ENCODE data around the gene SUPT4H1.

The SUPT4H1 gene

DNA sequence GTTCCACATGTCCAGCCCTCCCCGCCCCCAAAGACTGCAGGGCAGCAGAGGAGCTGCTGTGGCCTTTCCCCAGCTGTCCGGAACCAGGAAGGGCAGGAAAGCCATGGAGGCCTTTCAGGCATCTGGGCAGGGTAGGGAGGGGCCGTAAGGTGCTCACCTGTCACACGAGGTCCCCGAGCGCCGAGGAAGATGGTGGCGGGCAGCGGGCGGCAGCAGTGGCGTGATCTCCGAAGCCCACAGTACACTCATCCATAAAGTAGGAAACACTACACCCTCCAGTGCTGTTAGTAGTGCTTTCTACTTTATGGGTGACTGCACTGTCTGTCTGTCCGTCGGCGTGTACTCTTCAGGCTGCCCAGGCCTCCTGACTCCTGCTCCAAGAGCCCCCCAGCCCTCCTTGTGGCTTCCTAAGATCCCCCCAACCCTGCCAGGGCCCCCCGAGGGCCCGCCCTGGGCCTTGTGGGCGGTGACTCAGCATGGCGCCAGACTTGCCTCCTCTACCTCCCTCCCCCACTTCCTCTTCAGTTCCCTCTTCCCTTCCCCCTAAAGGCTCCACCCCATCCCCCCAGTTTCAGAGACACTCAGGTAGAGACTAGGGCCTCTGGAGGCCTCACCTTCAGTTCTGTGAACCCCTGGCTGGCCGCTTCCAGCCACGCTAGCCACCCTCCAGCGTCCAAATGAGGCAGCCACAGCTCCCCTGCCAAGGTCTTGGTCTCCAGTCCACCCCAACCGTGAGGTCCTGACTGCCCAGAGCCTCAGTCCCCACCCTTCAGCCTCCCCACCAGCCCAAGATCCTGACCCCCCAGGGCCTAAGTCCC, 20.8 kb downstream of the SUPT4H1 start:
- peak in 1 of 56 donors; percentile 23 for DNase-seq

DNA sequence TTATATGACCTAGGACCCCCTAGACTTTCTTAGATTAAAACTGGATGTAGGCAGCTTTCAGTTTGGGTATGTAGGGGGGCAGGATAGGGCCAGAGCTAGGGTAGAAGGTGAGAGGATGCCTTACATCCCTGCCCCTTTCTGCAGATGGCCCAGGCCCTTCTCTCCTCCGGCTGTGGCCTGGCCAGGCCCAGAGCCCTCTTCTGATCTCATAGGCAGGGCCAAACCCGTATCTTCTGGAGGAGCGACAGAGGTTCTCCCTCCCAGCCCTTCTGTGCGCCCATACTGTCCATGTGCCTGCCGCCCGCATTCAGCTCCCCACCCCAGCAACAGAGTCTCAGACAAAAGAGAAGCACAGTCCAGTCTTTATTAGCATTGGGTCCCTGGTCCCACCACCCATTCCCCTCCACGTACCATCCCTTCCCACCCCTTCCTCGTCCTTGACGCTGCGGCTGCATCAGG, 21.4 kb downstream of the SUPT4H1 start:
- no peak for DNase-seq

DNA sequence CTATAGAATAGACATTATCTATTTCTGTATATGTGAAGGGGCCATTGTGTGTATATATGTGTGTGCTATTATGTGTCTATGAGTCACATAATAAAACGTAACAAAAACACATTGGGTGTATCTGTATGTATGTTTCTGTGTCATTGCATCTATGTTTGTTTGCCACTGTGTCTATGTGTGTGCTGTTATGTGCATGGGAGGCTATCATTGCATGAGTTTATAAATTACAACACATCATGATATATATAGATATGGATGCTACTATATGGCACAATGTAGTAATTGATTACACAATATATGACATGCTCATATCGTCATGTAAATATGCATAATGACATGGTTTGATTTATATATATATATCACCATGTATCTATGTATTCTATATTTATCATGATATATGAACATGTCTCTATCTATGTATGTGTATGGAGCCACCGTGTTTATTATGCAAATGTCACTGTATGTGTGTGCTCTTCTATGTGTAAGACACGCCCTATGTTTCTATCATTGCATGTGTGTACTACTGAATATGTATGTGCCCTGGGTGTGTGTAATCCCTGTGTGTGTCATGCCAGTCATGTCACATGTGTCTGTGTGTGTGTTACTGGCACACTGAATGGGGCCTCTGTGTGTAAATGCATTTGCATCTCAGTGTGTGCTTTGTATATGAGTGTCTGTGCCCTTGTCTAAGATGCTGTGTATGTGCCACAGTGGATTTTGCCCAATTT, 22.0 kb downstream of the SUPT4H1 start:
- no peak for DNase-seq

DNA sequence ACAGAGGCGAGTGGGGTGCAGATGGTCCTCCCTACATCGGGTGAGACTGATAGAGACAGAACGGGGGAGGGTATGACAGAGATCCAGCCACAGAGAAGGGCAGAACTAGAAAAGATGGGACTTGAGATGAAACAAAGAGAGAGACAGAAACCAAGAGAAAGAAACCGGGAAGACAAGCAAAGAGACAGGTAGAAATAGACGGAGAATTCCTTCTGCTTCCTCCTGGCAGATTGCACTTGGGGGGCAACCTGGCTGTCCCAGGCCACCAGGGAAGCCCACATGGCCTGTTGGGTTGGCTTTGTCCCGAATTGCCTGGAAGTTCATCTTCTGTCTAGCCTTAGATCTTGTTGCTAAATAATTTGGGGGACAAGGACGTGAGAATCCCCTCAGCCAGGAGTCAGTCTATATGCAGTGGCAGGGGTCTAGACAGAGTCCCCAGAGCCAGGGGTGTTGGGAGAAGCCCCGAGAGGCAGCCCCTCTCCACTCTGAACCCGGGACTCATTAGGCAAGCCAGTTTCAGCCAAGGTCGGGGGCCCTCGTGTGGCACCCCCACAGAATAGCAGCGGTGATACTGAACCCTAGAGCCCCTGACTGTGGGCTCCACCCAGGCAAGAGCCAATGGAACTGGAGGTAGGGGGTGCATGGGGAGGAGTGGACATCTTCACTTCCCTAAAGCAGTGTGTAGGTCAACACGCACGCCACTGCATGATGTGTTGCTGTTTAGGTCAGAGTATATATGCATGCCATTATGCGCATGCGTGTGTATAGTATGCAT, 22.8 kb downstream of the SUPT4H1 start:
- peak in 25 of 56 donors; percentile 10 to 64 (median 31) for DNase-seq

DNA sequence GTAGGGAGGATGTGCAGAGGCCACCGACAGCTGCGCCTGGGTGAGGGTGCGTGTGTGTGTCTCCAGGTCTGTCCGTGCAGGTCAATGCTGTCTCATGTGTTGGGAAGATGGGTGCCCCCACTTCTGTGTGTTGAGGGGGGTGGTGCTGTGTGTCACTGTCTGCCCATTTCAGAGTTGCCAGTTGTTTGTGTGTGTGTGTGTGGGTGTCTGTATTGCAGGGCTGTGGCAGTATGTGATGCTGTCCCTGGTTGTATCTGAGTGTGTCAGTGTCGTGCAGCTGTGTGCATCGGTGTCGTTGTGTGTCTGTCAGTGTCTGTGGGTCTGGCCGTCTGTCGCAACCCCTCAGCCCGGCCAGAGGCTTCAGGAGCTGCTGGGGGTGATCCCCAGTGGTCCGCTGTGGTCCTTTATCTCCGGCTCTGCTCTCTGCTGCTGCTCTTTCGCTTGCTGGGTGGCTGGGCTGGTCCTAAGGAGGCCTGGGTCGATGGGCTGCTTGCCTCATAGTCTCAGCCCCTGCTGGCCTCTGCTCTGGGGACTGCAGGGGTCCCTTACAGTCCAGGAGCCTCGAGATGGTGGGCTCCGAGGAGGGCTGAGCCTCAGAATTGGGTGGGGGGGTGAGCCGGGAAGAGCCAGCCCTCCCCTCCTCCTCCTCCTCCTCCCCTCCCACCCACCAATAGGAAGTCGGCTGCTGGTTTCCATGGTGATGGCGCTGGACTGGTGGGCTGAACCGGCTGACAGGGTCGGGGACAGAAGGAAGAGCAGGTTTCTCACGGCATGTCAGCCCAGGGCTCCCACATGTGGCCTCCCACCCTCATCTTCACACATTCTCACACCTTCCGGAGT, 23.6 kb downstream of the SUPT4H1 start, which contains the start of gene TSPOAP1:
TSS of gene TSPOAP1 (minus strand) at position 601 of the 840 bp plus-strand sequence. CDS start 875 bp downstream, outside the sequence.
- peak in 43 of 56 donors; percentile 12 to 81 (median 57) for DNase-seq

DNA sequence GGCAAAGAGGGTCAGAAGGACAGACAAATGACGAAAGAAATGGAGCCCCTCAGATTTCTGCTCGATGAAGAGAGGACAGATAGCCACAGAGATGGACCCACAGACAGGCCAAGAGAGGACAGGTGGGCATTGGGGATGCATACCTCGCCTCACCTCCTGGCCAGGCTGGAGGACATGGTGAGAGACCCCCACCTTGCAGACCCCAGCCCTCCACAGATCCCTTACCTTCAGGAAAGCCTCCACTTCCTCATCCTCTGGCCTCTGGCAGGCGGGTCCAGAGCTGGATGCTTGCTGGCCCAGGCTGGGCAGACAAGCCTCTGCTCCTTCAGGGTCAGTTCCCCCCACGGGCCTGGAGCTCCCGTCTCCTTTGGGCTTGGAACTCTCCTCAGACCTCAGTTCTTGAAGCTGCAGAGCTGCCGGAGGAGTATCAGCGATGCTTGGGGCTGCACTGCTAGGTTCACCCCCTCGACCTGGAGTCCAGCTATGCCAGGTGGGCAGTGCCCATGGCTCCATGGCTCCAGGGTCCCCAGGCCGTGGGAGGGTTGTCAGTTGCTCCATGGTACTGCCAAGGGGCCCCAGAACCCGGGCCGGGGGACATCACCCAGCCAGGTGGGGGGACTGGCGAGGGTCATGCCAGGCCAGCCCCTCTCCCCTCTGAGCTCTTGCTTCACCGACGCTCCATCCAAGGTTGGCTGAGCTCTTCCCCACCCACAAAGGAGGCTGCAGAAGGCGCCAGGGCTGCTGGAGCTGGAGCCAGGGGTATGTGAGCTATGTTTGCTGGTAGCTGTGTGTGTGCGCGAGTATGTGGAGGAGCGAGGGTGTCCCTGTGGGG, 24.4 kb downstream of the SUPT4H1 start:
- DNase-seq: peak in 1 of 56 donors; percentile 52

DNA sequence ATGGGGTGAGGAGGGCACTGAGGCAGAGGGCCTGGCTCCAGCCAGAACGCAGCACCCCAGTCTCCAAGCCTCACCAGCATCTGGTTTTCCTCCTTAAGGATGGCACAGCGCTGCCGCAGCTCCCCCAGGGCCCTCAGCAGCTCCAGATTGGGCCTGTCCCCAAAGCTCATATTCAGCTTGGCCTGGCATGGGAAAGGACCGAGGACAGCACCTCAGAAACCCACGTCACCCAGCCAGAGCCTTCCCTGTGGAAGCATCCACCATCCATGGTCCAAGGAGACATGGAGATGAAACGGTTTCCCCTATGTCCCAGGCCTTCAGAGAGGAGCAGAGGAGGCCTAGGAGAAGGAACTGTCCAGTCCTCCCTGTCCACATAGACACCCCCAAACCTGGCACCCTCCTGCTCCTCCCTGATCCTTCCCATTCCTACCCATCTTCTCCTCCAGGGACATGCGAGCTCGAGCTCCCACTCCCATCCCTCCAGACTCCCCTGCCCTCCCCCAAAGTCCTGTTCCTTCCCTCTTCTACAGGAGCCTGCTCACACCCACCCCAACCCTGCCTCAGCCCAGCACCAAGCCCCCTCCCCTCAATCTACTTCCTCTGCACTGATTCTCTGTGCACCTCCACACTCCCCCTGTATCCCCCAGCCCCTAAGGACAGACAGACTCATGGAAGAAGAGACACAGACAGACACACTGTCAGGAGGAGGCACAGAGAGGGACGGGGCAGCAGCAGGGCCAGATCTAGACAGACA, 25.2 kb downstream of the SUPT4H1 start:
- no peak for DNase-seq

DNA sequence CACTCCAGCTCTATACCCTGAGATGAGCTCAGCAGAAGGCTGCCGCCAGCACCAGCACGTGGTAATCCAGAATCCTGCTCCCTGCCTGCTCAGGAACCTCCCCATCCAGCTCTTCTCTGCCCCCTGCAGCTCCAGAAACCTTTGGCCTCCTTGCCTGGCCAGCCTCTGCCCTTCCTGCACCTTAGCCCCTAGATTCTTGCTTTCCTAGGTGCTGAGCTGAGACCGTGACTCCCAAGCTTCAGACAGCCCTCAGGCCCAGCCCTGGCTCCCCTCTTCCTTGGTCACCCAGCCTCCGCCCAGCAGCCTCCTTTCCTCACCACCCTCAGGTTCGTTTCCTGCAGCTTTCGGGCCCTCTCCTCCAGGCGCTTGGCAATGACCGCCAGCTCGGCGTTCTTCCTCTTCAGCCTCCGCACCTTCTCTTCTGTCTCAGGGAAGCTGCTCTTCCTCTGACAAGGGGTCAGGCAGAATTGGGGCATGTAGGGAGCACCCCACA, 26.0 kb downstream of the SUPT4H1 start:
- DNase-seq: peak in 22 of 56 donors; percentile 12 to 68 (median 38)

DNA sequence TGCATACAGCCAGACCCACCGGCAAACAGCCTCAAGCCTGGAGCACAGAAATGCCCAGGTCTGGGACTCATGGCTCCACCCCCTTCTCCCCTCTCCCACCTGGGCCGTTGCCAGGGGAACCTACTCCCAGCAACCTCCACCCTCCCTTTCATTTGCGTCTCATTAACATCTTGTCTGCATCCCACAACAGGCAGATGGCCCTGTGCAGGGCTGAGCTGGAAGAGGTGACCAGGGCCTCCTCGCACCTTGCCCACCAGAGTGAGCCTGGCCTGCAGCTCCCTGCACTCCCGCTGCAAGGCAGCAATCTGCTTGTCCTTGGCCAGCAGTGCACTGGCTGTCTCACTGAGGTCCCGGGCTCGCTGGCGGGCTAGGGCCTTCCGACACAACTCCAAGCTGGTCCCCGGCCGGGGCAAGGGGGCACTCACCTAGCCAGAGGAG, 26.7 kb downstream of the SUPT4H1 start:
- DNase-seq: peak in 27 of 56 donors; percentile 13 to 73 (median 42)

DNA sequence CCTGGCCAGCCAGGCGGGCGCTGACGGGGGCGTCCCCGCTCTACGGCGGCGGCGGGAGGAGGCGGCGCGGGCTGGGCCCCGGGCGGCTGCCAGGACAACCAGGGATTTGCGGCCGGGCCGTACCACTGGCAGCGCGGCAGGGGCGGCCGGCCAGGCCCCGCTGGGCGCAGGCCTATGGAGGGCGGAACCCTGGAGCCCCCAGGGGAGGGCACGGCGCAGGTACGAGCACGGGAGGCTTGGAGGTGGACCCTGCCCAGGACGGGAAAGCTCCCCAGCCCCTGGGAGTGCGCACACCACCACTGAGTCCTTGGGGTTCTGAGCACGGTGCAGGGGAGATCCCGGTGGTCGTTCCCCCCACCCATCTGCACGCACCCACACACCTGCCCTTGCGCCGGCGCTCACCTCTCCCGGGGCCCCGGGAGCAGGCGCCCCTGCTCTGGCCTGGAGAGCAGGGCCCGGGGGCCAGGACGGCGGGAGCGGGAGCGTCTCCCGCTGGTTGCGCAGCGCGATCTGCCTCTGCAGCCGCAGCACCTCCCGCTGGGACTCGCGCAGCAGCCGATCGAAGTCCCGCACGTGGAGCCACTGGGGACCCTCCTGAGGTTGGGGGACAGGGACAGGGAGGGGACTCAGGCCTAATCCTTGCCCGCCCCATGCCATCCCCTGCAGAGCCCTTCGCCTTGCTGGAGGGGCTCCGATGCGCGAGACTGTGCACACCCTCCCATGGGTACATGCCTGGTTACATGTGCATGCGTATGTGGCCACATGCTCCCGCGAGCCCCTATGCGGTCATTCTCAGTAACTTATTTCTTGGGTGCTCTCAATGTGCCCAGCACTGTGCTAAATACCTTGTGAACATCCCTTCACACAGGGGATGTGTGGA, 27.4 kb downstream of the SUPT4H1 start:
- DNase-seq: peak in 3 of 56 donors; percentile 7 to 47 (median 15)

DNA sequence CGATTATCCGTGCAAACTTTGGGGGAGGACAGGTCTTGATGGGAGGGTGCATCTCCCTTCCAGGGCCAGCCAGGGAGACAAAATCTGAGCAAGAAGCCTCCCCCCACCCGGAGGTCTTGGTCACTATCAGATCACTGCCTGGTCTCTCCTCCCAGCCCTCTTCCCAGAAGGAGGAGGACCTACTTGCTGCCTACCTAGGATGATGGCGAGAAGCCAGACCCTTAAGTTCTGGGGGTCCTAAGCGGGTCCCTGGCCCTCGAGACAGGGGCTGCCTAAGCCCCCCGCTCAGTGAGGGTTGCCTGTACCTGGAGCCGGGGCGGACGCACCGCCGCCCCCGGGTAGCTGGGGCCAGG, 28.0 kb downstream of the SUPT4H1 start:
- DNase-seq: no peak

DNA sequence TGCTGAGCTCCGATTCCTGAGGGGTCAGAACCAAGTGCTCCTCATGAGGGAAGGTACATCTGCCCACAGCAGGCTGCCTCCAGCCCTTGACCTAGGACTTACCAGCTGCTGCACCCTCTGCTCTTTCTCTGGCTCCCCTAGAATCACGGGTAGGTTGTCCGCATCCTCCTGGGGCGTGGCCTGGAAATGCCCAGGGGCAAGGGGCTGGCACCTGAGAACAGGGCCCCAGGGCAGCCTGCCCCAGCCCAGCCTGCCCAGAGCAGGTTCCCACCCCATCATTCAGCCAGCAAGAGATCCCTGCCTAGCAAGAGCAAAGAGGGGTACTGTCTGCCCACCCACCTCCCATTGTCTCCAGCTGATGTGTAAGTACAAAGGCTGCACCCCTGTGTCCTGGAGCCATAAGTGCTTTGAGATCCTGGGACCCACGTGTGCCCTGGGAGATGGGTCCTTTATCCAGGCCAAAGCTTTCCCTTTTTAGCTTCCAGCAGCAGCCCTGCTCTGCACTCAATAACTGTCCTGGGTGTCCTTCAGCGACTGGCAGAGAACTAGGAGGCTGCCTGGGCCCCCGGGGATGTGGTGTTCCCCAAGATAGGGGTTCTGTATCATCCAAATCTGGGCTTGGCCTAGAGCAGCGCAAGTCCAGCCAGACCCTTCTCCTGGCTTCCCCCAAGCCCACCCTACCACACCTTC, 28.5 kb downstream of the SUPT4H1 start:
- no peak for DNase-seq

DNA sequence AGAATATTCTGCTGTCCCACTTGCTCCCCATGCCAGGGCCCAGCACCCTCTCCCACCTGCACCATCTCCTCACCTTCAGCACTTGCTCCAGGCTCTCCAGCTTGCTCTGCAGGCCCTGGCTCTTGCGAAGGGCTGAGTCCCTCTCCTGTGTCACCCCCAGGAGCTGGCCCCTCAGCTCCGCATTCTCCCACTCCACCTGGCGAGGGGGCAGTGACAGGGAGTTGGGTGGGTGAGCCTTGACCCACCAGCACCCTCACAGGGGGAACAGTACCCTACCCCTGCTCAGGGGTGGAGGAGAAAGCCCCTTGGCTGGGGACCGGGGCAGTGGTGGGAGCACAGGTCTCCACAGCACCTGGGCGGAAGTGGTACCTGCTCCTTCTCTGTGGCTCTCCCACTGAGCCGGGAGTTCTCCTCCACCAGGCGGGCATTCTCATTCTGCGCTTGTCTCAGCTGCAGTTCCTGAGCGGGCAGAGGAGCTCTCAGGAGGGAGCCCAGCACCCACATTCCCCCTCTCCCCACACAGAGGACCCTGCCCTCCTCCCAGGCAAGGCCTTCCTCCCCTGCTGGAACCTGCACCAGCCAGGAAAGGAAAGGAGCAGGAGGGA, 29.3 kb downstream of the SUPT4H1 start:
- no peak for DNase-seq

DNA sequence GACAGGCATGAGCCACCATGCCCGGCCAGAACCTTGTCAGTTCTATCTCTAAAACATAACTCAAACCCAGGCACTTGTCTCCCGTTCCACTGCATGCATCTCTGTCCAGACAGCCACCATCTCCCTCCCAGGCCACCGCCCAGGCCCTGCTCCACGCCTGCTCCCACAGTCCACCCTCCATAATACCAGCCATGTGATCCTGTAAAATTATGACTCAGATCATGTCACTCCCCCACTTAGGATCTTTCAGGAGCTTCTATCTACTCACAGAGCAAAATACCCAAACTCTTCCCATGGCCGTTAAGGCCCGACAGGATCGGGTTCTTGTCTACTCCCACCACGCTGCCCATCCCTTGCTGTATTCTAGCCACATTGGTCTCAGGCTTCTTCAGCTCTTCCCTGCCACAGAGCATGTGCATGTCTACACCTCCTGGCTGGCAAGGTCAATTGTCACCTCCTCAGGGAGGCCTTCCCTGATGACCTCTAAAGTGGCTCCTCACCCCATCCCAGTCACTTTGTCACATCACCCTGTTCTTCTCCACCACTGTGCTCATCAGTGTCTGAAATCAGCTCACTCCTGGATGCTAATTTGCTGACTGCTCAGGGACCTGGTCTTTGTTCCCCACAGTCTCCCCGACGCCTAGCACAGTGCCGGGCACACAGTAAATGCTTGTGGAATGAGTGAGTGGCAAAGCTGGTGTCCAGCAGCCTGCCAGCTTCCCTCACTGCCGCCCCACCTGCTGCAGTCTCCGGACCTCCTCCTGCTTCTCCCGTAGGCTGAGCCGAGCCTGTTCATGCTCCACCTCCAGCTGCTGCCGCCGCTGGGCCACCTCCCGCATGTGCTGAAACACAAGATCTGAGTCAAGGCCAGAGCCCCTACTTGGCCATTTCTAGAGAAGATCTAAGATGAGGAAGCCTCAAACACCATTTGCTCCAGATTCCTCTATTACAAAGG, 30.2 kb downstream of the SUPT4H1 start:
- DNase-seq: no peak

DNA sequence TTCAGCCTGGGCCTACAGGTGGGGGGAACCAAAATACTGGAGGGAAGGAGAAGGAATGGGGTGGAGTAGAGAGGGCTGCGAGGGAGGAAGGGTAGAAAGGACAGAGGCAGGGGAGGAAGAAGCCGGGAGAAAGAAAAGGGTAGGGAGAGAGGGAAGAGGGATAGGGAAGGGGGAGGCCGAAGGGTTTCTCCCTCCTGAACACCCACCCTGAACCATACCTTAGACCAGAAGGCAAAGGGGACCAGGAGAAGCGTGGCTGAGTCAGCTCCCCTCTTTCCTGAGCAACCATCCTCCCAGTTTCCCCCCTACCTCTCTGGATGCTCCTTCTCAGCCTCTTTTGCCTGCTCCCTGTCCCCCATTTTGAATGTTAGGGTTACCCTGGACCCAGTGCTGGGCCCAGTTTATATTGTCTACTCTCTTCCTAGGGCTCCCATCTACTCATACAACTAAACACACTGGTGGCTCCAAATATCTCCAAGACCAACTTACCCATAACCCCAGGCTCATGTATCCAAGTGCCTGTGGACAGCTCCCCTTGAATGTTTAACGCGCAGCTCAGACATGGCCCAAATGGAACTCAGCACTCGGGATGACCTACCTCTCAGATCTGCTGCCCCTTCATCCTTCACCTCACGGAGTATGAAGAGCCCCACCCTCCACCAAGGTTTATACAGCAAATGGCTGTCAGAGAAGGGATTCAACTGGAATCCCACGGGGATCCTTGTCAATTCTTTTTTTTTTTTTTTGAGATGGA, 31.3 kb downstream of the SUPT4H1 start:
- DNase-seq: no peak
